ENCODE results near the gene SRRM3. TPM values are rescaled to one million over a fixed set of nuclear protein-coding genes. Genes with fewer than 3 reads are reported as not detected.
"Not testable (repeated sequence)": the region's sequence is repeated elsewhere in the genome, so short reads cannot be mapped to it uniquely, and the experiment has no call there.

SRRM3 gene
- total and polyA plus RNA-seq, 10 donors: 0.23 to 1.6 (median 0.93) TPM; not detected in 1

DNA sequence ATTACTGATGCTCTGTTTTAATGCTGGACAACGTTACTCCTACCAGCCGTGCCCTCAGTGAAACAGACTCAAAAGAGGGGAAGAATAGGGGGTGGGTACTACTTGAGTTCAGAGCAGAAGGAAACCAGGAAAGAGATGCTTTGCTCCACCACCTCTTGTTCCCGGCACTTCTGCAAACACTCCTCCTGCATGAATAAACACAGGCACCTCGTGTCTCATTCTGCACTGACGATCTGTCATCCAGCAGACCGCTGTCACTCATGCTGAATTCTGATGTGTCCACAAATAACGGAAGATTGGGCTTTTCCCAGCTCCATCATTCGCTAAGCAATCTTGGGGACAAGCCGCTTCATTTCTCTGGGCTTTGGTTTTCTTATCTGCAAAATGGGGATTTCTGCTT is 130.4 kb downstream of the SRRM3 start:
- peaks cover 17 to 97% (median 54%) of the 10 kb centered on the region in 6 donors for H3K4me1 ChIP-seq
- intact Hi-C loops (cut with DNase I; ENCODE audit: low total_unique reads): no loop called here
- H3K9me3 ChIP-seq: no peaks in the 10 kb centered on the region
- no peak overlapping the region for H3K4me3 ChIP-seq
- H3K27me3 ChIP-seq (replicated peaks in 1 of 7): no peaks in the 10 kb centered on the region
- peak overlapping the region in 3 of 8 donors; percentile 13 to 34 (median 21) for H3K27ac ChIP-seq
- 47 to 70% (median 58%) methylated on average over 9 of the region's 9 CpGs for WGBS, 5 donors
- TF ChIP-seq POLR2AphosphoS5 (IDR thresholded peaks at IDR 0.05) (no peak), POLR2A (IDR thresholded peaks at IDR 0.05) (no peak)
- TF ChIP-seq, protein P1, sequence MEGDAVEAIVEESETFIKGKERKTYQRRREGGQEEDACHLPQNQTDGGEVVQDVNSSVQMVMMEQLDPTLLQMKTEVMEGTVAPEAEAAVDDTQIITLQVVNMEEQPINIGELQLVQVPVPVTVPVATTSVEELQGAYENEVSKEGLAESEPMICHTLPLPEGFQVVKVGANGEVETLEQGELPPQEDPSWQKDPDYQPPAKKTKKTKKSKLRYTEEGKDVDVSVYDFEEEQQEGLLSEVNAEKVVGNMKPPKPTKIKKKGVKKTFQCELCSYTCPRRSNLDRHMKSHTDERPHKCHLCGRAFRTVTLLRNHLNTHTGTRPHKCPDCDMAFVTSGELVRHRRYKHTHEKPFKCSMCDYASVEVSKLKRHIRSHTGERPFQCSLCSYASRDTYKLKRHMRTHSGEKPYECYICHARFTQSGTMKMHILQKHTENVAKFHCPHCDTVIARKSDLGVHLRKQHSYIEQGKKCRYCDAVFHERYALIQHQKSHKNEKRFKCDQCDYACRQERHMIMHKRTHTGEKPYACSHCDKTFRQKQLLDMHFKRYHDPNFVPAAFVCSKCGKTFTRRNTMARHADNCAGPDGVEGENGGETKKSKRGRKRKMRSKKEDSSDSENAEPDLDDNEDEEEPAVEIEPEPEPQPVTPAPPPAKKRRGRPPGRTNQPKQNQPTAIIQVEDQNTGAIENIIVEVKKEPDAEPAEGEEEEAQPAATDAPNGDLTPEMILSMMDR (IDR thresholded peaks at IDR 0.05 in 8 of 11, conservative IDR thresholded peaks at IDR 0.05 in 3 of 11): no peak
- no peak for DNase-seq
- peaks cover 0 to 66% (median 22%) of the 10 kb centered on the region in 6 donors for H3K36me3 ChIP-seq

DNA sequence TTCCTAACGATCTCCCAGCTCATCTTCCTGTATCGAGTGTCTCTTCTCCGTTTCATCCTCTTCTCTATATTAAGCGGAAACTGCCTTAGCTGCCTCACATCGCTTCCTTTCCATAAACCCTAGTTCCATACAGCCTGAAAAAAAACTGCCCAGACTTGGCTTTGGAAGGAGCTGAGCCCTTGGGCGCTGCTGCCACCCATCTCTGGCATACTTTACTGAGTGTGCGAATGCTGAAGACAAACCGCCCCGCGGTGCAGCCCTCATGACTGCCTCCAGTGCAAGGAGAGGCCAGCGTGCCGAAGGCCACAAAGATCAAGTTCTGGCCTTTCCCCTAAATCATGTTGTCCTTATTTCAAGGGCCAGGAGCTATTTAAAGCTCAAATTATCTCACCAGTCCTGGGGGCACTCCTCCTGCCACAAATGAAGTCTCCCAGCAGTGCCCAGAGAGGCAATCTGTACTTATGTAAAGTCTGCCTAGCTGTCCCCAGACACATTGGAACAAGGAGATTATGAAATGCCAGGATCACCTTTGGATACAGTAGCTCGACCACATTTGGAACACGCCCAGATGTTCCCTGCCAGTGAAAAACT is 131.9 kb downstream of the SRRM3 start:
- 35 to 69% (median 57%) methylated on average over 14 of the region's 14 CpGs for WGBS, 5 donors
- no peaks in the 10 kb centered on the region for H3K27me3 ChIP-seq (replicated peaks in 1 of 7)
- intact Hi-C loops (cut with DNase I; ENCODE audit: low total_unique reads): no loop called here
- H3K36me3 ChIP-seq: peaks cover 0 to 58% (median 15%) of the 10 kb centered on the region in 6 donors
- H3K4me1 ChIP-seq: peaks cover 18 to 97% (median 55%) of the 10 kb centered on the region in 6 donors
- no peak for DNase-seq
- peak overlapping the region in 1 of 8 donors; percentile 23 for H3K4me3 ChIP-seq
- TF ChIP-seq POLR2AphosphoS5 (IDR thresholded peaks at IDR 0.05) (peak; percentile 63 to 76 (median 70)), POLR2A (IDR thresholded peaks at IDR 0.05) (no peak)
- peak overlapping the region in 7 of 8 donors; percentile 9 to 69 (median 57) for H3K27ac ChIP-seq
- no peaks in the 10 kb centered on the region for H3K9me3 ChIP-seq

DNA sequence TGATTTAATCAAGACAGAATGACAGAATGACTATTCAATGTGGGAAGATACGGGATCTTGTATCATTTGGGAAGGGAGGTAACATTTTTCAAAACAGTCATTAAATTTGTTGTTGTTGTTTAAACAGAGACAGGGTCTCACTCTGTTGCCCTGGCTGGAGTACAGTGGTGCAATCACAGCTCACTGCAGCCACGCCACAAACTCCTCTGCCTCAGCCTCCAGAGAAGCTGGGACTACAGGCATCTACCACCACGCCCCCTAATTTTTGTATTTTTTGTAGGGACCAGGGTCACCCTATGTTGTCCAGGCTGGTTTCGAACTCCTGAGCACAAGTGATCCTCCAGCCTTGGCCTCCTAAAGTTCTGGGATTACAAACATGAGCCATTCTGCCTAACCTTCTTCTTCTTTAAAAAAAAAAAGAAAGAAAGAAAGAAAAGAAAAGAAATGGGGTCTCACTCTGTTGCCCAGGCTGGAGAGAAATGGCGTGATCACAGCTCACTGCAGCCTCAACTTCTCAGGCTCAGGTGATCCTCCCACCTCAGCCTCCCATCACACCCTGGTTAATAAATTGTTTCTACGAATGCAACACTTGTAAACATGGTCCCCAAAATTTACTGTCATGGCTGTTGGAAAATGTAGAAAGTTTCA is 132.7 kb downstream of the SRRM3 start:
- Histone ChIP-seq H3K9me3 (no peaks in the 10 kb centered on the region), H3K36me3 (peaks cover 0 to 57% (median 7%) of the 10 kb centered on the region in 6 donors), H3K4me1 (peaks cover 23 to 97% (median 57%) of the 10 kb centered on the region in 6 donors), H3K4me3 (no peak overlapping the region), H3K27ac (peak overlapping the region in 6 of 8 donors; percentile 6 to 69 (median 60)), H3K27me3 (replicated peaks in 1 of 7) (no peaks in the 10 kb centered on the region)
- TF ChIP-seq POLR2AphosphoS5 (IDR thresholded peaks at IDR 0.05) (no peak), POLR2A (IDR thresholded peaks at IDR 0.05) (no peak)
- TF ChIP-seq, protein P1 (IDR thresholded peaks at IDR 0.05 in 8 of 11, conservative IDR thresholded peaks at IDR 0.05 in 3 of 11): no peak
- no peak for DNase-seq
- intact Hi-C loops (cut with DNase I; ENCODE audit: low total_unique reads): no loop called here
- 80 to 90% (median 86%) methylated on average over 6 of the region's 6 CpGs for WGBS, 5 donors

- H3K27ac ChIP-seq; H3K27me3 ChIP-seq (replicated peaks in 1 of 7); H3K4me3 ChIP-seq; DNase-seq; H3K9me3 ChIP-seq; intact Hi-C loops (cut with DNase I; ENCODE audit: low total_unique reads): not testable (repeated sequence)
- Histone ChIP-seq H3K36me3 (peaks cover 0 to 57% (median 0%) of the 10 kb centered on the region in 6 donors), H3K4me1 (peaks cover 23 to 96% (median 57%) of the 10 kb centered on the region in 6 donors)
- WGBS, 5 donors: 89 to 98% (median 95%) methylated on average over 2 of the region's 2 CpGs
These were observed 133.7 kb downstream of the SRRM3 start for GRCh38 chr7:76335417-76335816.

DNA sequence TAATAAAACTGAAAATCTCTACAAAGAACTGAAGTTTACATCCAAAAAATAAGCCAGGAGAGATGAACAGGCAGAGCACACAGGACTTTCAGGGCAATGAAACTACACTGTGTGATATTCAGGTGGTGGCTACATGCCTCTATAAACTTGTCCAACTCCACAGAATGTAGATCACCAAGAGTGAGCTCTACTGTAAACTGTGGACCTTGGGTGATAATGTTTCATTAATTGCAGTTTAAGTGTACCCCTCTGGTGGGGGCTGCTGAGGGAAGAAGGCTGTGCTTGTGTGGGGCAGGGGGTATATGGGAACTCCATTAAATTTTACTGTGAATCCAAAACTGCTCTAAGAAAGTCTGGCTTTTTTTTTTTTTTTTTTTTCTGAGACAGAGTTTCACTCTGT is 134.4 kb downstream of the SRRM3 start:
- H3K4me1 ChIP-seq: peaks cover 29 to 96% (median 61%) of the 10 kb centered on the region in 6 donors
- no peaks in the 10 kb centered on the region for H3K9me3 ChIP-seq
- H3K36me3 ChIP-seq: peaks cover 0 to 59% (median 0%) of the 10 kb centered on the region in 6 donors
- no peaks in the 10 kb centered on the region for H3K27me3 ChIP-seq (replicated peaks in 1 of 7)
- intact Hi-C loops (cut with DNase I; ENCODE audit: low total_unique reads): no loop called here
- H3K4me3 ChIP-seq: no peak overlapping the region
- H3K27ac ChIP-seq: no peak overlapping the region
- DNase-seq: no peak
- TF ChIP-seq POLR2A (IDR thresholded peaks at IDR 0.05) (no peak), POLR2AphosphoS5 (IDR thresholded peaks at IDR 0.05) (no peak)
- TF ChIP-seq, protein P1 (IDR thresholded peaks at IDR 0.05 in 8 of 11, conservative IDR thresholded peaks at IDR 0.05 in 3 of 11): no peak
